GM19397 (cell line): Measurements from ENCODE around the gene PGLYRP3.
"Not testable (repeated sequence)": the region's sequence is repeated elsewhere in the genome, so short reads cannot be mapped to it uniquely, and the experiment has no call there.

ENCODE experiments used
- ATAC-seq: cut with Tn5 transposase; IDR thresholded peaks from one replicate; pipeline ENCODE4 v1.9.1; 2021; ENCODE audit warnings: mild to moderate bottlenecking, moderate library complexity; ENCODE audit not compliant: unreplicated experiment

Gene PGLYRP3

GRCh38 chr1:153314388-153314787, 1.6 kb upstream of the PGLYRP3 start:
- not testable (repeated sequence) for ATAC-seq

- ATAC-seq, result no peak
Observed at GRCh38 chr1:153313288-153313687, 536 bp upstream of the PGLYRP3 start.

GRCh38 chr1:153310526-153310925, 2.2 kb downstream of the PGLYRP3 start:
- no peak for ATAC-seq

- no peak for ATAC-seq
Observed at GRCh38 chr1:153309441-153309840, 3.3 kb downstream of the PGLYRP3 start.

- no peak for ATAC-seq
Observed at GRCh38 chr1:153308540-153308939, 4.2 kb downstream of the PGLYRP3 start.

GRCh38 chr1:153307221-153307600, 5.5 kb downstream of the PGLYRP3 start:
- no peak for ATAC-seq

- no peak for ATAC-seq
Observed at GRCh38 chr1:153306303-153307220, 6.2 kb downstream of the PGLYRP3 start.

- no peak for ATAC-seq
Observed at GRCh38 chr1:153305682-153306081, 7.1 kb downstream of the PGLYRP3 start.

GRCh38 chr1:153302308-153302707, 10.4 kb downstream of the PGLYRP3 start:
- ATAC-seq, result no peak

- ATAC-seq, result no peak
Observed at GRCh38 chr1:153293851-153294250, 18.9 kb downstream of the PGLYRP3 start.

- ATAC-seq, result no peak
Observed at GRCh38 chr1:153293480-153293775, 19.3 kb downstream of the PGLYRP3 start.

GRCh38 chr1:153292740-153293479, 19.8 kb downstream of the PGLYRP3 start:
- no peak for ATAC-seq

- ATAC-seq, result no peak
Observed at GRCh38 chr1:153292185-153292584, 20.6 kb downstream of the PGLYRP3 start.

- no peak for ATAC-seq
Observed at GRCh38 chr1:153291514-153291913, 21.2 kb downstream of the PGLYRP3 start.

- ATAC-seq, result no peak
Observed at GRCh38 chr1:153288634-153289275, 24.0 kb downstream of the PGLYRP3 start.

GRCh38 chr1:153277852-153278251, 34.9 kb downstream of the PGLYRP3 start:
- peak; percentile 86 for ATAC-seq

- ATAC-seq, result no peak
Observed at GRCh38 chr1:153272186-153272585, 40.6 kb downstream of the PGLYRP3 start.

- ATAC-seq, result no peak
Observed at GRCh38 chr1:153271711-153272110, 41.0 kb downstream of the PGLYRP3 start.

- no peak for ATAC-seq
Observed at GRCh38 chr1:153265457-153265856, 47.3 kb downstream of the PGLYRP3 start.

GRCh38 chr1:153262462-153263157, 50.1 kb downstream of the PGLYRP3 start:
- no peak for ATAC-seq

GRCh38 chr1:153262070-153262366, 50.7 kb downstream of the PGLYRP3 start:
- ATAC-seq, result no peak
